Erythroblast (primary cell): Measurements from ENCODE around the gene C20orf204.

Source experiments
- GATA1 ChIP-seq: IDR thresholded peaks from 2 replicates; pipeline ENCODE4 v1.6.1; 2011; ENCODE audit warnings: low read depth, mild to moderate bottlenecking, control low read depth, low read length, moderate library complexity
- POLR2A ChIP-seq: IDR thresholded peaks from 2 replicates; pipeline ENCODE4 v1.6.1; 2011; ENCODE audit warnings: mild to moderate bottlenecking, low read length

DNA sequence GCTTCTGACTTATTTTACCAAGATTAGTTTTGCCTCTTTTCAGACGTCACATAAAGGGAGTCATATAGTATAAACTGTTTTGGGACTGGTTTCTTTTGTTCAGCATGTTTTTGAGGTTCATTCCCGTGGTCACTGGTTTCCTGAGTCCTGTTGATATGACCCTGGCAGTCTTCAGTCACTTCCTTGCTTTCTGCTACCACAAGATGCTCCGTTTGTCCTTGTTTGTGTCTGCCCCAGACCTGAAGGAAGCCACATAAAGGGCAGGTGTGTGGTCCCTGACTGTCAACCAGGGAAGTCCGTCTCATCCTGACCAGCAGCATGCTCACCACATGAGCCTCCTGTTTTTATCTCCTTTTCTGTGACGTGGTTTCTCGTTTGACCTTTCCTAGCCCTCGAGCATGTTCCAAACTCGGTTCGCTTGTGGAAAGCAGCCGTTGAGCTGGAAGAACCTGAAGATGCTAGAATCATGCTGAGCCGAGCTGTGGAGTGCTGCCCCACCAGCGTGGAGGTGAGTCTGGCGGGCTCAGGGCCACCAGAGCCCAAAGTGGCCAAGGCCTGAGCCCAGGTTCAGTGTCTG is 26.1 kb upstream of the C20orf204 start:
- TF ChIP-seq POLR2A: no peak
- no peak for TF ChIP-seq GATA1
